IPS DF 6.9 (cell line): Measurements from ENCODE around the gene NFXL1.

Experiments
- DNase-seq: peaks from one replicate; pipeline ENCODE4 v3.0.0-alpha.2; 2013; ENCODE audit warnings: low read depth, low spot score
- H3K27ac ChIP-seq: one replicate; pipeline ENCODE4 v1.5.1; 2013; ENCODE audit warnings: low read length, control low read depth
- H3K27me3 ChIP-seq: 2 replicates; pipeline ENCODE4 v1.6.1; 2013; ENCODE audit warnings: mild to moderate bottlenecking, low read length; ENCODE audit not compliant: control insufficient read depth, insufficient read depth
- H3K36me3 ChIP-seq: 2 replicates; pipeline ENCODE4 v1.6.1; 2013; ENCODE audit warnings: low read length; ENCODE audit not compliant: control insufficient read depth, insufficient read depth
- H3K4me1 ChIP-seq: 2 replicates; pipeline ENCODE4 v1.6.1; 2013; ENCODE audit warnings: low read length; ENCODE audit not compliant: control insufficient read depth, insufficient read depth
- H3K4me3 ChIP-seq: 2 replicates; pipeline ENCODE4 v1.5.1; 2013; ENCODE audit warnings: mild to moderate bottlenecking, low read length
- H3K9me3 ChIP-seq: 2 replicates; pipeline ENCODE4 v1.6.1; 2013; ENCODE audit warnings: low read length, inconsistent platforms; ENCODE audit not compliant: control insufficient read depth, insufficient read depth
- WGBS: extraction: QIAGEN DNeasy Blood & Tissue Kit; methylation state at CpG from one replicate; pipeline ENCODE4 v1.1.7; 2013; ENCODE audit warnings: mixed read lengths, missing lambda C conversion rate; ENCODE audit not compliant: insufficient read length, insufficient coverage; 5-methylcytosine and 5-hydroxymethylcytosine counted together

The NFXL1 gene

GRCh38 chr4:47816748-47817147 lies 97.6 kb downstream of the NFXL1 start:
- H3K4me3 ChIP-seq, result no peak overlapping the region
- H3K27me3 ChIP-seq, result no peaks in the 10 kb centered on the region
- H3K9me3 ChIP-seq, result no peaks in the 10 kb centered on the region
- H3K4me1 ChIP-seq, result no peaks in the 10 kb centered on the region
- H3K36me3 ChIP-seq, result no peaks in the 10 kb centered on the region
- WGBS, result no CpG with 5 or more reads among the region's 2 CpGs
- no peak overlapping the region for H3K27ac ChIP-seq
- DNase-seq, result no peak

GRCh38 chr4:47814618-47815295 lies 99.6 kb downstream of the NFXL1 start:
- no peak overlapping the region for H3K27ac ChIP-seq
- no peaks in the 10 kb centered on the region for H3K9me3 ChIP-seq
- H3K4me1 ChIP-seq, result no peaks in the 10 kb centered on the region
- no peak overlapping the region for H3K4me3 ChIP-seq
- H3K27me3 ChIP-seq, result no peaks in the 10 kb centered on the region
- DNase-seq, result no peak
- WGBS, result no CpG with 5 or more reads among the region's 6 CpGs
- no peaks in the 10 kb centered on the region for H3K36me3 ChIP-seq

DNA sequence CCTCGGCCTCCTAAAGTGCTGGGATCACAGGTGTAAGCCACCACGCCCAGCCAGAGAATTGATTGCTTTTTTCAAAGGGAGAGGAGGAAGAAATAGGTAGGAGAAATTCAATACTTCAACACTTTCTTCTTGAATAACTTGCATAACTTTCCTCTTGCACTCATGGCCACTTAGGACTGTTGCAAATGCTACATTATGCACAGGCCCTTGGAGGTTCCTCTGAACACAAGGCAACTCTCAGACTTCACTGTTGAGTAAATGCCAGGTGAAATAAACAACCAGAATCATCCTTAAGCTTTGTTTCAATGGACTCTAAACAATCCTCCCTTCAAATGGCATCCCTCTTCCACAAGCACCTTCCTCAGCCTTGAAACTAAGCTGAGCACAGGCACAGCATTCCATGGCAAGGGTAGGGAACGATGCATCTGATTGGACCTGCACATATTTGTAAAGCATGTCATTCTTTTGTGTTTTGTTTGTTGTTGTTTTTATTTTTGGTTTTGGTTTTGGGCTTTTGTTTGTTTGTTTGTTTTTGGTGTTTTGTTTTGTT lies 104.7 kb downstream of the NFXL1 start:
- Histone ChIP-seq H3K27me3 (no peaks in the 10 kb centered on the region), H3K27ac (no peak overlapping the region), H3K4me1 (no peaks in the 10 kb centered on the region), H3K4me3 (no peak overlapping the region), H3K9me3 (no peaks in the 10 kb centered on the region), H3K36me3 (no peaks in the 10 kb centered on the region)
- DNase-seq, result no peak
- no CpG with 5 or more reads among the region's 3 CpGs for WGBS

GRCh38 chr4:47804598-47804997 lies 109.8 kb downstream of the NFXL1 start:
- Histone ChIP-seq H3K4me1 (no peaks in the 10 kb centered on the region), H3K36me3 (no peaks in the 10 kb centered on the region), H3K9me3 (no peaks in the 10 kb centered on the region), H3K4me3 (no peak overlapping the region), H3K27me3 (no peaks in the 10 kb centered on the region), H3K27ac (no peak overlapping the region)
- WGBS, result 97% methylated on average over 5 of the region's 7 CpGs
- no peak for DNase-seq

DNA sequence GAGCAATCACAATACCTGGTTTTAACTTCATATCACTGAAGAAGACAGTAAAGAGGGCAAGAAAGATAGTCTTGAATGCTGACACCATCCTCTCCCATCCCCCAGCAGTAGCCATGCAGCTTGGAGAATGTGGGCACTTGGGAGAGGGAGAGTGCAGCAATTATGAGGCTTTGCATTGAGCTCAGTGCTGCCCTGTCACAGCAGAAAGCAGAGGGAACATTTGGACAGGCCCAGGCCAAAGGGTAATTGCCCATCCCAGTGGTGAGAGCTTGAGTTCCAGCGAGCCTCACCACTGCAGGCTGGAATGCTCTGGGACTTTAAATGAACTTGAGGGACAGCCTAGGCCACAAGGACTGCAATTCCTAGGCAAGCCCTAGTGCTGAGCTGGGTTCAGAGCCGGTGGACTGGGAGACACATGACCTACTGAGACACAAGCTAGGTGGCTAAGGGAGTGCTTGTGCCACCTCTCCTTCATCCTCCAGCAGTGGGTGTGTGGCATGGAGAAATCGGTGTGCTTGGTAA lies 112.8 kb downstream of the NFXL1 start:
- Histone ChIP-seq H3K27ac (no peak overlapping the region), H3K27me3 (no peaks in the 10 kb centered on the region), H3K4me1 (no peaks in the 10 kb centered on the region), H3K9me3 (no peaks in the 10 kb centered on the region), H3K4me3 (no peak overlapping the region), H3K36me3 (no peaks in the 10 kb centered on the region)
- no peak for DNase-seq
- WGBS, result no CpG with 5 or more reads among the region's 3 CpGs

- no peaks in the 10 kb centered on the region for H3K27me3 ChIP-seq
- H3K9me3 ChIP-seq, result no peaks in the 10 kb centered on the region
- no CpG with 5 or more reads among the region's 3 CpGs for WGBS
- H3K36me3 ChIP-seq, result no peaks in the 10 kb centered on the region
- H3K27ac ChIP-seq, result no peak overlapping the region
- DNase-seq, result no peak
- H3K4me1 ChIP-seq, result no peaks in the 10 kb centered on the region
- H3K4me3 ChIP-seq, result no peak overlapping the region
Observed at GRCh38 chr4:47798165-47798564, 116.2 kb downstream of the NFXL1 start.
